HCT116 (cell line): Measurements from ENCODE around the gene PLD2. TPM values are rescaled to one million over a fixed set of nuclear protein-coding genes. Genes with fewer than 3 reads are reported as not detected.

Source experiments
- ATAC-seq: fragments of 200-7000 bp; cut with Tn5 transposase; 2 replicates; pipeline ENCODE4 v1.9.1; 2020; ENCODE audit warnings: mild to moderate bottlenecking, moderate library complexity
- BruUV-seq: library from RNA; stranded (reverse); fragments of 400-500 nt; replicated peaks from 2 replicates; lab custom pipeline; 2021; lab: Mats Ljungman, UMichigan
- CTCF ChIA-PET: fragments of 300-600 bp; sonication (Branson Sonifier 250); formaldehyde crosslinking; loops from one replicate; lab custom pipeline; 2021; ENCODE audit warnings: antibody characterized with exemption; lab: Charles Lee
- POLR2A ChIA-PET: fragments of 300-600, 350-600 bp; sonication (Branson Sonifier 250); formaldehyde crosslinking; loops from one replicate; lab custom pipeline; 2021; ENCODE audit warnings: antibody characterized with exemption; lab: Charles Lee
- RAD21 ChIA-PET, 2 experiments: fragments of 300-600 bp; sonication (Branson Sonifier 250); formaldehyde crosslinking; loops; one replicate each; lab custom pipeline; 2023; ENCODE audit warnings: low total read pairs in 2 of 2; ENCODE audit not compliant: uncharacterized antibody in 2 of 2, unreplicated experiment in 2 of 2, low non-redundant PET in 1 of 2; lab: Charles Lee
- DNase-seq: peaks from one replicate; pipeline ENCODE4 v3.0.0-alpha.2; 2010; ENCODE audit warnings: low read depth, low spot score
- H2AFZ ChIP-seq: fragments of 200-600 bp; shearing (Covaris generic), sonication (generic); 2 replicates; pipeline ENCODE4 v1.6.1; 2017; ENCODE audit warnings: low read depth, mixed run types, mixed read lengths, antibody characterized with exemption, low read length; ENCODE audit not compliant: poor library complexity, severe bottlenecking
- H3K27ac ChIP-seq: 2 replicates; pipeline ENCODE4 v1.5.1; 2012; ENCODE audit warnings: low read depth, low read length
- H3K27me3 ChIP-seq: fragments of 200-600 bp; sonication (generic); 2 replicates; pipeline ENCODE4 v1.6.1; 2016; ENCODE audit warnings: mixed run types, low read length, mixed read lengths; ENCODE audit not compliant: insufficient read depth
- H3K36me3 ChIP-seq, 2 experiments: fragments of 200-500 bp in 1 of 2; fragments of 200-600 bp in 1 of 2; sonication (Bioruptor generic) in 1 of 2; sonication (generic) in 1 of 2; 2 replicates each; pipeline versions ENCODE4 v1.5.1 to v1.6.1; 2014 to 2016; ENCODE audit warnings: low read length in 2 of 2, inconsistent platforms in 1 of 2, mixed read lengths in 1 of 2, mixed run types in 1 of 2; ENCODE audit not compliant: insufficient read depth in 2 of 2, control insufficient read depth in 1 of 2
- H3K4me1 ChIP-seq, 2 experiments: fragments of 200-600 bp in 1 of 2; sonication (generic) in 1 of 2; 2 replicates each; pipeline versions ENCODE4 v1.5.1 to v1.6.1; 2012 to 2017; ENCODE audit warnings: low read length in 2 of 2, inconsistent platforms in 1 of 2, mild to moderate bottlenecking in 1 of 2, mixed read lengths in 1 of 2, mixed run types in 1 of 2, moderate library complexity in 1 of 2; ENCODE audit not compliant: insufficient read depth in 2 of 2, control insufficient read depth in 1 of 2
- H3K4me2 ChIP-seq: fragments of 200-600 bp; sonication (generic); 2 replicates; pipeline ENCODE4 v1.6.1; 2017; ENCODE audit warnings: mixed run types, low read length, mixed read lengths
- H3K4me3 ChIP-seq, 2 experiments: fragments of 200-600 bp in 1 of 2; sonication (generic) in 1 of 2; replicated peaks in 1 of 2; 2 replicates each; pipeline ENCODE4 v1.5.1; 2011 to 2016; ENCODE audit warnings: low read length in 2 of 2, control low read depth in 1 of 2, low read depth in 1 of 2, mild to moderate bottlenecking in 1 of 2, mixed read lengths in 1 of 2, mixed run types in 1 of 2
- H3K79me2 ChIP-seq: fragments of 200-600 bp; sonication (generic); 2 replicates; pipeline ENCODE4 v1.6.1; 2017; ENCODE audit warnings: mild to moderate bottlenecking, mixed run types, low read length, moderate library complexity, mixed read lengths; ENCODE audit not compliant: insufficient read depth
- H3K9ac ChIP-seq: fragments of 200-600 bp; sonication (generic); 2 replicates; pipeline ENCODE4 v1.6.1; 2016; ENCODE audit warnings: low read length, mixed read lengths
- H3K9me2 ChIP-seq: fragments of 200-600 bp; sonication (generic), shearing (Covaris generic); 2 replicates; pipeline ENCODE4 v1.6.1; 2017; ENCODE audit warnings: mixed run types, mild to moderate bottlenecking, moderate library complexity; ENCODE audit not compliant: insufficient read depth
- H3K9me3 ChIP-seq, 2 experiments: fragments of 200-500 bp in 1 of 2; fragments of 200-600 bp in 1 of 2; sonication (Bioruptor generic) in 1 of 2; sonication (generic) in 1 of 2; 2 replicates each; pipeline ENCODE4 v1.6.1; 2014 to 2017; ENCODE audit warnings: low read length in 2 of 2, mixed read lengths in 2 of 2, inconsistent platforms in 1 of 2, low read depth in 1 of 2, mild to moderate bottlenecking in 1 of 2, mixed run types in 1 of 2, moderate library complexity in 1 of 2; ENCODE audit not compliant: control insufficient read depth in 1 of 2, insufficient read depth in 1 of 2
- H4K20me1 ChIP-seq: fragments of 200-600 bp; sonication (generic), shearing (Covaris generic); 2 replicates; pipeline ENCODE4 v1.6.1; 2017; ENCODE audit warnings: mixed run types, mild to moderate bottlenecking, moderate library complexity; ENCODE audit not compliant: insufficient read depth
- ELF1 ChIP-seq: IDR thresholded peaks from 2 replicates; pipeline ENCODE4 v1.6.1; 2012; ENCODE audit warnings: low read depth, borderline replicate concordance
- EZH2 ChIP-seq: fragments of 200-600 bp; sonication (generic); IDR thresholded peaks from 2 replicates; pipeline ENCODE4 v1.6.1; 2017; ENCODE audit warnings: antibody characterized with exemption, mixed run types
- EZH2phosphoT487 ChIP-seq: fragments of 200-600 bp; IDR thresholded peaks from 2 replicates; pipeline ENCODE4 v1.6.1; 2018; ENCODE audit warnings: antibody characterized with exemption, borderline replicate concordance
- FOSL1 ChIP-seq: IDR thresholded peaks from 2 replicates; pipeline ENCODE4 v1.6.1; 2012; ENCODE audit warnings: low read depth
- JUND ChIP-seq: IDR thresholded peaks from 2 replicates; pipeline ENCODE4 v1.6.1; 2012
- POLR2A ChIP-seq: IDR thresholded peaks from 2 replicates; pipeline ENCODE4 v1.7.0; 2011; ENCODE audit warnings: borderline replicate concordance; ENCODE audit not compliant: insufficient read depth, insufficient read length; ENCODE audit errors: extremely low read depth
- POLR2AphosphoS5 ChIP-seq: IDR thresholded peaks from 2 replicates; pipeline ENCODE4 v1.6.1; 2011; ENCODE audit warnings: mild to moderate bottlenecking, low read depth, low read length, moderate library complexity
- SIN3A ChIP-seq: IDR thresholded peaks from 2 replicates; pipeline ENCODE4 v1.6.1; 2012; ENCODE audit warnings: low read depth
- SP1 ChIP-seq: IDR thresholded peaks from 2 replicates; pipeline ENCODE4 v1.6.1; 2012; ENCODE audit warnings: low read depth
- SRF ChIP-seq: IDR thresholded peaks from 2 replicates; pipeline ENCODE4 v1.6.1; 2012; ENCODE audit warnings: low read depth
- TCF7L2 ChIP-seq: IDR thresholded peaks from 2 replicates; pipeline ENCODE4 v1.7.0; 2011; ENCODE audit warnings: borderline replicate concordance, inconsistent platforms; ENCODE audit not compliant: insufficient read depth, insufficient read length; ENCODE audit errors: extremely low read depth
- YY1 ChIP-seq: IDR thresholded peaks from 2 replicates; pipeline ENCODE4 v1.6.1; 2011; ENCODE audit warnings: low read length, low read depth, moderate library complexity, mild to moderate bottlenecking; ENCODE audit not compliant: insufficient replicate concordance; ENCODE audit errors: extremely low read depth
- ZFX ChIP-seq: fragments of 450-650 bp; IDR thresholded peaks from 2 replicates; pipeline ENCODE4 v1.6.1; 2017
- intact Hi-C: fragments of 100-400 bp; cut with micrococcal nuclease; formaldehyde crosslinking; loops from 2 replicates; pipeline ENCODE4 v1.10.0; 2022
- total RNA-seq: library from RNA; stranded (reverse); gene quantifications from one replicate; pipeline ENCODE4 v1.2.1, GENCODE V29; 2021; ENCODE audit not compliant: unreplicated experiment
- TF ChIP-seq, protein P1 (sequence below), 3 experiments: fragments of 200-600 bp in 1 of 3; sonication (generic) in 1 of 3; IDR thresholded peaks in 2 of 3; conservative IDR thresholded peaks in 1 of 3; 2 replicates each; pipeline ENCODE4 v1.5.1; 2012 to 2017; ENCODE audit warnings: low read depth in 2 of 3, low read length in 2 of 3, antibody characterized with exemption in 1 of 3, borderline replicate concordance in 1 of 3, control low read depth in 1 of 3, mild to moderate bottlenecking in 1 of 3, mixed read lengths in 1 of 3, mixed run types in 1 of 3, moderate library complexity in 1 of 3; ENCODE audit not compliant: insufficient read depth in 1 of 3
- TF ChIP-seq, protein P2 (sequence below): IDR thresholded peaks from 2 replicates; pipeline ENCODE4 v1.6.1; 2012; ENCODE audit warnings: low read depth

Gene PLD2
- total RNA-seq, 1 experiment from 2014 or later: 47.7 TPM

DNA sequence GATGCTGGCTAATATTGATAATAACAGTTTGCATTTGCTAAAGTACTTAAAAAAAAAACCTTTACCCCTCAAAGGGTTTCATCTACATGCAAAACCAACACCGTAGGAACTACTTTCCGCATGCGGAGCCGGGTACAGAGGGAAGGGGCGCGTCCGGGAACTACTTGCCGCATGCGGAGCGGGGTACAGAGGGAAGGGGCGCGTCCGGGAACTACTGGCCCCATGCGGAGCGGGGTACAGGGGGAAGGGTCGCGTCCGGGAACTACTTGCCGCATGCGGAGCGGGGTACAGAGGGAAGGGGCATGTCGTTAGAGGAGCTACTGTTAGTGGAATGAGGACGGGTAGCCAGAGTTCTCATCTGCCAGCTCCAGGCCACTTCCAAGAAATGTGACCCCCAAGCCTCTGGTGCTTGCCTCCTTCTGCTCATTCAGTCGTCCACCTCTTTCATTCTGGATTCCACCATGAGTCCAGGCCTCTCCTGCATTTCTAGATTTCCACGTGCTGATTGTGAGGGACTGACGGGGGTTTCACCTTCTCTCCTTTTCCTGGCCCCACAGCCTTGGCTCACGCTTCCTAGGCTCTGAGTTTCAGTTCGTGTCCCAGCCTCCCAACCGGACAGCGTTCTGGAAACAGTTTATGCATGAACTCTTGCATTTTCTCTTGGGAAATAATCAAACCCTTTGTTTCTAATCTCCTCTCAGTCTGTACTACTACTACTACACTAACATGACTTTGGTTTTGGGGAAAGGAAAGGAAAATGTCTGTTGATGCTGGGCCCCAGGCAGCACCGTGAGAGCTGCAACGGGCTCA, 53.1 kb downstream of the PLD2 start:
- intact Hi-C loops: no loop called here
- TF ChIP-seq ELF1: no peak
- no peak for TF ChIP-seq ZFX
- TF ChIP-seq SRF: no peak
- no peak for TF ChIP-seq FOSL1
- no peak for TF ChIP-seq JUND
- TF ChIP-seq YY1: no peak
- no peak for TF ChIP-seq POLR2AphosphoS5
- TF ChIP-seq, all 23 proteins: peak for 0
- DNase-seq: no peak
- no peaks in the 10 kb centered on the region for H3K9me3 ChIP-seq
- no peaks in the 10 kb centered on the region for H4K20me1 ChIP-seq
- H3K4me3 ChIP-seq: no peak overlapping the region
- H3K27me3 ChIP-seq: no peaks in the 10 kb centered on the region
- CTCF ChIA-PET: no interaction called here
- RAD21 ChIA-PET: no interaction called here
- H2AFZ ChIP-seq: no peak overlapping the region
- peaks cover 12 to 24% of the 10 kb centered on the region in 2 experiments; a peak in 3 of 4 replicates for H3K4me1 ChIP-seq
- no peaks in the 10 kb centered on the region for H3K9me2 ChIP-seq
- no peak overlapping the region for H3K9ac ChIP-seq
- no TSS peak for BruUV-seq
- no peak for ATAC-seq
- POLR2A ChIA-PET: no interaction called here
- peaks cover 56% of the 10 kb centered on the region for H3K79me2 ChIP-seq
- no peak overlapping the region for H3K4me2 ChIP-seq
- H3K27ac ChIP-seq: no peak overlapping the region
- no peaks in the 10 kb centered on the region for H3K36me3 ChIP-seq

DNA sequence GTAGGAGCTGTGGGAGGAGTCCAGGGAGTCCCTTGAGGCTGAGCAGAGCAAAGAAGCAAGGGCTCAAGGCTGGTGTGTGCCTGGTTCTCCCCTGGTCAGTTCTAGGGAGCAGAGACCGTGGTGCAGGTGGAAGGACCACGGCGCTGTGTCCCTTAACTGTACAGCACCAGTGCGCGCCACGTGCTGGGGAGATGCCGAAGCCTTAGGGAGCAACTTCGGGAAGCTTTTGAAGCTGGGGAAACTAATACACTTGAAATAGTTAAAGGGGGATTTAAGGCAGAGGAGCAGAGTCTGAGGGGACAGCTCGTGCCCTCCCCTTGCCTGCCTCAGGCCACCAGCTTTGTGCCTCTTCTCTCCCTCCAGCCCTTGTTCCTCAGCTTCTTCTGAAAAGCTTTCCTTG, 53.7 kb downstream of the PLD2 start:
- Histone ChIP-seq H3K36me3 (no peaks in the 10 kb centered on the region), H3K4me3 (no peak overlapping the region), H4K20me1 (no peaks in the 10 kb centered on the region), H3K9me2 (no peaks in the 10 kb centered on the region), H3K27ac (no peak overlapping the region), H3K79me2 (peaks cover 56% of the 10 kb centered on the region), H3K9me3 (no peaks in the 10 kb centered on the region), H3K27me3 (no peaks in the 10 kb centered on the region), H3K9ac (no peak overlapping the region), H3K4me1 (peaks cover 12 to 24% of the 10 kb centered on the region in 2 experiments; a peak in 3 of 4 replicates), H3K4me2 (no peak overlapping the region), H2AFZ (no peak overlapping the region)
- TF ChIP-seq EZH2phosphoT487 (no peak), JUND (no peak), YY1 (no peak), SP1 (no peak), POLR2AphosphoS5 (no peak), EZH2 (no peak), SRF (no peak), TCF7L2 (no peak), POLR2A (no peak), SIN3A (no peak)
- TF ChIP-seq, protein P1, sequence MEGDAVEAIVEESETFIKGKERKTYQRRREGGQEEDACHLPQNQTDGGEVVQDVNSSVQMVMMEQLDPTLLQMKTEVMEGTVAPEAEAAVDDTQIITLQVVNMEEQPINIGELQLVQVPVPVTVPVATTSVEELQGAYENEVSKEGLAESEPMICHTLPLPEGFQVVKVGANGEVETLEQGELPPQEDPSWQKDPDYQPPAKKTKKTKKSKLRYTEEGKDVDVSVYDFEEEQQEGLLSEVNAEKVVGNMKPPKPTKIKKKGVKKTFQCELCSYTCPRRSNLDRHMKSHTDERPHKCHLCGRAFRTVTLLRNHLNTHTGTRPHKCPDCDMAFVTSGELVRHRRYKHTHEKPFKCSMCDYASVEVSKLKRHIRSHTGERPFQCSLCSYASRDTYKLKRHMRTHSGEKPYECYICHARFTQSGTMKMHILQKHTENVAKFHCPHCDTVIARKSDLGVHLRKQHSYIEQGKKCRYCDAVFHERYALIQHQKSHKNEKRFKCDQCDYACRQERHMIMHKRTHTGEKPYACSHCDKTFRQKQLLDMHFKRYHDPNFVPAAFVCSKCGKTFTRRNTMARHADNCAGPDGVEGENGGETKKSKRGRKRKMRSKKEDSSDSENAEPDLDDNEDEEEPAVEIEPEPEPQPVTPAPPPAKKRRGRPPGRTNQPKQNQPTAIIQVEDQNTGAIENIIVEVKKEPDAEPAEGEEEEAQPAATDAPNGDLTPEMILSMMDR (IDR thresholded peaks at IDR 0.05 in 2 of 3, conservative IDR thresholded peaks at IDR 0.05 in 1 of 3; ENCODE audit: borderline replicate concordance in 1 of 3, insufficient read depth in 1 of 3, low read depth in 2 of 3, low read length in 2 of 3): no peak
- TF ChIP-seq, protein P2, sequence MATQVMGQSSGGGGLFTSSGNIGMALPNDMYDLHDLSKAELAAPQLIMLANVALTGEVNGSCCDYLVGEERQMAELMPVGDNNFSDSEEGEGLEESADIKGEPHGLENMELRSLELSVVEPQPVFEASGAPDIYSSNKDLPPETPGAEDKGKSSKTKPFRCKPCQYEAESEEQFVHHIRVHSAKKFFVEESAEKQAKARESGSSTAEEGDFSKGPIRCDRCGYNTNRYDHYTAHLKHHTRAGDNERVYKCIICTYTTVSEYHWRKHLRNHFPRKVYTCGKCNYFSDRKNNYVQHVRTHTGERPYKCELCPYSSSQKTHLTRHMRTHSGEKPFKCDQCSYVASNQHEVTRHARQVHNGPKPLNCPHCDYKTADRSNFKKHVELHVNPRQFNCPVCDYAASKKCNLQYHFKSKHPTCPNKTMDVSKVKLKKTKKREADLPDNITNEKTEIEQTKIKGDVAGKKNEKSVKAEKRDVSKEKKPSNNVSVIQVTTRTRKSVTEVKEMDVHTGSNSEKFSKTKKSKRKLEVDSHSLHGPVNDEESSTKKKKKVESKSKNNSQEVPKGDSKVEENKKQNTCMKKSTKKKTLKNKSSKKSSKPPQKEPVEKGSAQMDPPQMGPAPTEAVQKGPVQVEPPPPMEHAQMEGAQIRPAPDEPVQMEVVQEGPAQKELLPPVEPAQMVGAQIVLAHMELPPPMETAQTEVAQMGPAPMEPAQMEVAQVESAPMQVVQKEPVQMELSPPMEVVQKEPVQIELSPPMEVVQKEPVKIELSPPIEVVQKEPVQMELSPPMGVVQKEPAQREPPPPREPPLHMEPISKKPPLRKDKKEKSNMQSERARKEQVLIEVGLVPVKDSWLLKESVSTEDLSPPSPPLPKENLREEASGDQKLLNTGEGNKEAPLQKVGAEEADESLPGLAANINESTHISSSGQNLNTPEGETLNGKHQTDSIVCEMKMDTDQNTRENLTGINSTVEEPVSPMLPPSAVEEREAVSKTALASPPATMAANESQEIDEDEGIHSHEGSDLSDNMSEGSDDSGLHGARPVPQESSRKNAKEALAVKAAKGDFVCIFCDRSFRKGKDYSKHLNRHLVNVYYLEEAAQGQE: no peak
- ChIA-PET POLR2A (no interaction called here), CTCF (no interaction called here), RAD21 (no interaction called here)
- no TSS peak for BruUV-seq
- no peak for DNase-seq
- intact Hi-C loops: no loop called here
- no peak for ATAC-seq
